ENCODE measurements around the gene NBPF12. TPM values are rescaled to one million over a fixed set of nuclear protein-coding genes. Genes with fewer than 3 reads are reported as not detected.
A peak's percentile ranks its signal among the peaks of the same experiment; 100 is the strongest.
"Not testable (repeated sequence)": the region's sequence is repeated elsewhere in the genome, so short reads cannot be mapped to it uniquely, and the experiment has no call there.

NBPF12 gene
- total and polyA plus RNA-seq, 2 donors (not counting 3 experiments of a cell fraction or from before 2014, with no cell fraction given) = 6.3 to 10.7 TPM

- H3K79me2 ChIP-seq (ENCODE audit: control insufficient read depth, insufficient read depth, low read length); H3K27me3 ChIP-seq (ENCODE audit: control insufficient read depth in 2 of 2, insufficient read depth in 2 of 2, low read length in 2 of 2); H3K36me3 ChIP-seq (ENCODE audit: control insufficient read depth in 2 of 2, extremely low read depth in 1 of 2, insufficient read depth in 2 of 2, low read length in 2 of 2); H3K4me3 ChIP-seq (replicated peaks in 1 of 3; ENCODE audit: insufficient read depth in 1 of 3, low read depth in 1 of 3, low read length in 3 of 3); DNase-seq (ENCODE audit: low read depth, low spot score); H3K4me1 ChIP-seq (ENCODE audit: control insufficient read depth, extremely low read depth, insufficient read depth, low read length); H4K20me1 ChIP-seq (replicated peaks; ENCODE audit: control insufficient read depth, extremely low read depth, insufficient read depth, low read length); H3K9me3 ChIP-seq (replicated peaks; ENCODE audit: control insufficient read depth, insufficient read depth, low read length); FAIRE-seq; BruUV-seq (replicated peaks); intact Hi-C loops (cut with micrococcal nuclease); H3K27ac ChIP-seq (ENCODE audit: insufficient read depth, low read depth, low read length); dilution Hi-C loops (cut with MboI; ENCODE audit: extremely low pct_ligation_motif_present, low sequenced_read_pairs); H3K4me2 ChIP-seq (ENCODE audit: insufficient read depth, low read length); POLR2A ChIA-PET; H3K9me1 ChIP-seq (replicated peaks; ENCODE audit: control insufficient read depth, extremely low read depth, insufficient read depth, low read length); H2AFZ ChIP-seq (ENCODE audit: low read depth, low read length); CTCF ChIA-PET; H3K9ac ChIP-seq (replicated peaks; ENCODE audit: extremely low read depth, insufficient read depth, low read length): not testable (repeated sequence)
These were observed 51.3 kb downstream of the NBPF12 start for GRCh38 chr1:146989455-146989854.

- H3K4me1 ChIP-seq (ENCODE audit: control insufficient read depth, extremely low read depth, insufficient read depth, low read length); dilution Hi-C loops (cut with MboI; ENCODE audit: extremely low pct_ligation_motif_present, low sequenced_read_pairs); H3K9me1 ChIP-seq (replicated peaks; ENCODE audit: control insufficient read depth, extremely low read depth, insufficient read depth, low read length); POLR2A ChIA-PET; intact Hi-C loops (cut with micrococcal nuclease); CTCF ChIA-PET; FAIRE-seq; H3K79me2 ChIP-seq (ENCODE audit: control insufficient read depth, insufficient read depth, low read length); H2AFZ ChIP-seq (ENCODE audit: low read depth, low read length); BruUV-seq (replicated peaks); H3K4me2 ChIP-seq (ENCODE audit: insufficient read depth, low read length); H3K36me3 ChIP-seq (ENCODE audit: control insufficient read depth in 2 of 2, extremely low read depth in 1 of 2, insufficient read depth in 2 of 2, low read length in 2 of 2); DNase-seq (ENCODE audit: low read depth, low spot score); H4K20me1 ChIP-seq (replicated peaks; ENCODE audit: control insufficient read depth, extremely low read depth, insufficient read depth, low read length); H3K9me3 ChIP-seq (replicated peaks; ENCODE audit: control insufficient read depth, insufficient read depth, low read length); H3K9ac ChIP-seq (replicated peaks; ENCODE audit: extremely low read depth, insufficient read depth, low read length); H3K27me3 ChIP-seq (ENCODE audit: control insufficient read depth in 2 of 2, insufficient read depth in 2 of 2, low read length in 2 of 2); H3K27ac ChIP-seq (ENCODE audit: insufficient read depth, low read depth, low read length); H3K4me3 ChIP-seq (replicated peaks in 1 of 3; ENCODE audit: insufficient read depth in 1 of 3, low read depth in 1 of 3, low read length in 3 of 3): not testable (repeated sequence)
These were observed 70.4 kb downstream of the NBPF12 start for GRCh38 chr1:147008495-147008894.

- H3K27ac ChIP-seq (ENCODE audit: insufficient read depth, low read depth, low read length); FAIRE-seq; POLR2A ChIA-PET; H3K79me2 ChIP-seq (ENCODE audit: control insufficient read depth, insufficient read depth, low read length); H3K4me1 ChIP-seq (ENCODE audit: control insufficient read depth, extremely low read depth, insufficient read depth, low read length); H3K27me3 ChIP-seq (ENCODE audit: control insufficient read depth in 2 of 2, insufficient read depth in 2 of 2, low read length in 2 of 2); H3K9me3 ChIP-seq (replicated peaks; ENCODE audit: control insufficient read depth, insufficient read depth, low read length); H4K20me1 ChIP-seq (replicated peaks; ENCODE audit: control insufficient read depth, extremely low read depth, insufficient read depth, low read length); dilution Hi-C loops (cut with MboI; ENCODE audit: extremely low pct_ligation_motif_present, low sequenced_read_pairs); H3K4me2 ChIP-seq (ENCODE audit: insufficient read depth, low read length); H3K9me1 ChIP-seq (replicated peaks; ENCODE audit: control insufficient read depth, extremely low read depth, insufficient read depth, low read length); DNase-seq (ENCODE audit: low read depth, low spot score); CTCF ChIA-PET; H3K9ac ChIP-seq (replicated peaks; ENCODE audit: extremely low read depth, insufficient read depth, low read length); BruUV-seq (replicated peaks); H2AFZ ChIP-seq (ENCODE audit: low read depth, low read length); H3K4me3 ChIP-seq (replicated peaks in 1 of 3; ENCODE audit: insufficient read depth in 1 of 3, low read depth in 1 of 3, low read length in 3 of 3); H3K36me3 ChIP-seq (ENCODE audit: control insufficient read depth in 2 of 2, extremely low read depth in 1 of 2, insufficient read depth in 2 of 2, low read length in 2 of 2): not testable (repeated sequence)
- intact Hi-C loops (cut with micrococcal nuclease) = loop anchor here (5.0 kb wide), 1 partner anchor 45 kb away; no protein-coding TSS in a partner anchor
These were observed 88.9 kb downstream of the NBPF12 start for GRCh38 chr1:147026975-147027374.

GRCh38 chr1:147030066-147030653, 92.0 kb downstream of the NBPF12 start:
- H3K4me1 ChIP-seq (ENCODE audit: control insufficient read depth, extremely low read depth, insufficient read depth, low read length); H4K20me1 ChIP-seq (replicated peaks; ENCODE audit: control insufficient read depth, extremely low read depth, insufficient read depth, low read length); DNase-seq (ENCODE audit: low read depth, low spot score); POLR2A ChIA-PET; H3K4me2 ChIP-seq (ENCODE audit: insufficient read depth, low read length); CTCF ChIA-PET; H3K27me3 ChIP-seq (ENCODE audit: control insufficient read depth in 2 of 2, insufficient read depth in 2 of 2, low read length in 2 of 2); H3K27ac ChIP-seq (ENCODE audit: insufficient read depth, low read depth, low read length); BruUV-seq (replicated peaks); H3K4me3 ChIP-seq (replicated peaks in 1 of 3; ENCODE audit: insufficient read depth in 1 of 3, low read depth in 1 of 3, low read length in 3 of 3); H3K36me3 ChIP-seq (ENCODE audit: control insufficient read depth in 2 of 2, extremely low read depth in 1 of 2, insufficient read depth in 2 of 2, low read length in 2 of 2); H3K9ac ChIP-seq (replicated peaks; ENCODE audit: extremely low read depth, insufficient read depth, low read length); H3K79me2 ChIP-seq (ENCODE audit: control insufficient read depth, insufficient read depth, low read length); H2AFZ ChIP-seq (ENCODE audit: low read depth, low read length); H3K9me3 ChIP-seq (replicated peaks; ENCODE audit: control insufficient read depth, insufficient read depth, low read length); dilution Hi-C loops (cut with MboI; ENCODE audit: extremely low pct_ligation_motif_present, low sequenced_read_pairs); intact Hi-C loops (cut with micrococcal nuclease); H3K9me1 ChIP-seq (replicated peaks; ENCODE audit: control insufficient read depth, extremely low read depth, insufficient read depth, low read length): not testable (repeated sequence)
- FAIRE-seq = peak; percentile 75

All from endothelial cell of umbilical vein (primary cell).